Activated naive CD8-positive, alpha-beta T cell treated with anti-CD3 and anti-CD28 coated beads, Interleukin-2, amount 50 U/mL, for 24 hours (primary cell): ENCODE measurements around the gene ATP6V1G2.
"Not testable (repeated sequence)": the region's sequence is repeated elsewhere in the genome, so short reads cannot be mapped to it uniquely, and the experiment has no call there.

Source experiments
- ATAC-seq: fragments of 150-1000 bp; cut with Tn5 transposase; one replicate; pipeline ENCODE4 v1.10.0; 2021
- DNase-seq: peaks from one replicate; pipeline ENCODE4 v3.0.0; 2021
- H3K27ac Mint-ChIP-seq: one replicate; pipeline ENCODE4 v1.8.0; 2021; ENCODE audit warnings: mild to moderate bottlenecking, mixed read lengths
- H3K27me3 Mint-ChIP-seq: one replicate; pipeline ENCODE4 v1.8.0; 2021; ENCODE audit warnings: mixed read lengths
- H3K36me3 Mint-ChIP-seq: one replicate; pipeline ENCODE4 v1.8.0; 2021; ENCODE audit warnings: low read depth, mixed read lengths
- H3K4me1 Mint-ChIP-seq: one replicate; pipeline ENCODE4 v1.8.0; 2021; ENCODE audit warnings: mixed read lengths
- H3K4me3 Mint-ChIP-seq: one replicate; pipeline ENCODE4 v1.8.0; 2021; ENCODE audit warnings: mild to moderate bottlenecking, moderate library complexity, mixed read lengths
- H3K9me3 Mint-ChIP-seq: one replicate; pipeline ENCODE4 v1.8.0; 2021; ENCODE audit warnings: mixed read lengths

The ATP6V1G2 gene

DNA sequence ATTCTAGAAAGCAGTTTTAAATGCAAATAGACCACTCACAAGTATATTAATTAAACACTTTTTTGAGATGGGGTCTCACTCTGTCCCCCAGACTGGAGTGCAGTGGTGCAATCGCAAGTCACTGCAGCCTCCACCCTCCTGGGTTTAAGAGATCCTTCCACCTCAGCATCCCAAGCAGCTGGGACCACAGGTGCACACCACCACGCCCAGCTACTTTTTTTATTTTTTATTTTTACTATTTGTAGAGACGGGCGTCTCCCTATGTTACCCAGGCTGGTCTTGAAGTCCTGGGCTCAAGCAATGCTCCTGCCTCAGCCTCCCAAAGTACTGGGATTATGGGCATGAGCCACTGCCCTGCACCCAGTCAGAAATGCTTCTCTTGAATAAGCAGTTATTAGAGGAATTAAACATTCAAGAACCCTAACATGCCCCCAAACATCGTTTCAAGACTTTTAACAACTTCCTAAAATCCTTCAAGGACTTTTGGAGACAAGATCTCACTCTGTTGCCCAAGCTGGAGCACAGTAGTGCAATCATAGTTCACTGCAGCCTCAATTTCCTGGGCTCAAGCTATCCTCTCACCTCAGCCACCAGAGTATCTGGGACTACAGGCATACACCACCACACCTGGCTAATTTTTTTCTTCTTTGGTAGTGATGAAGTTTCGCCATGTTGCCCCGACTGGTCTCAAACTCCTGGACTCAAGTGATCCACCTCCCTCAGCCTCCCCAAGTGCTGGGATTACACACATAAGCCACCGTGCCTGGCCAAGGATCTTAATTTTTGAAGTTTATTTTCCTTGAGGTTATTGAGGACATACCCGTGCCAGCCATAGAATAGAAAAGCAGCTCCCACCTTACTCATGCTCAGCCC lies 14.4 kb downstream of the ATP6V1G2 start:
- peaks cover 25% of the 10 kb centered on the region for H3K4me1 Mint-ChIP-seq
- peaks cover 69% of the 10 kb centered on the region for H3K36me3 Mint-ChIP-seq
- H3K27me3 Mint-ChIP-seq = no peaks in the 10 kb centered on the region
- H3K4me3 Mint-ChIP-seq = no peak overlapping the region
- DNase-seq = no peak
- peak overlapping the region; percentile 29 for H3K27ac Mint-ChIP-seq
- ATAC-seq = no peak
- H3K9me3 Mint-ChIP-seq = no peaks in the 10 kb centered on the region

DNA sequence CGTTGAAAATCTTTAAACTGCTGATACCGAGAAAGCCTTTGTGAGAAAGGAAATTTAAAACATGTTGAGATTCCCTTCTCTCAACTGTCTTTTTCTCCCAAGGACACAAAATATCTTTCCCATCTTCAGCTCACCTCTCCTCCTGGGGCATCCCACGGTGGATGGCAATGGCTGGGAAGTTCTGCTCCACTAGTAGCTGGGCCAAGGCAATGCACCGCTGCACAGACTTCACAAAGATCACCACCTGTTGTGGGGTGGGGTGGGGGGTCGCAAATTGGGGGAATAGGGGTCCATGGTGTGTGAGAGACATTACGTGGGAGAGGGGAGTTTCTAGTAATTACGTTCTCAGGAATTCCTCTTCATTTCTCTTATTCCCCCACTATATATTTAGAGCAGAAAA lies 15.2 kb downstream of the ATP6V1G2 start:
- no peak for DNase-seq
- ATAC-seq = no peak
- Mint-ChIP-seq H3K36me3 (peaks cover 62% of the 10 kb centered on the region), H3K4me3 (no peak overlapping the region), H3K4me1 (peaks cover 19% of the 10 kb centered on the region), H3K9me3 (no peaks in the 10 kb centered on the region), H3K27me3 (no peaks in the 10 kb centered on the region), H3K27ac (no peak overlapping the region)

DNA sequence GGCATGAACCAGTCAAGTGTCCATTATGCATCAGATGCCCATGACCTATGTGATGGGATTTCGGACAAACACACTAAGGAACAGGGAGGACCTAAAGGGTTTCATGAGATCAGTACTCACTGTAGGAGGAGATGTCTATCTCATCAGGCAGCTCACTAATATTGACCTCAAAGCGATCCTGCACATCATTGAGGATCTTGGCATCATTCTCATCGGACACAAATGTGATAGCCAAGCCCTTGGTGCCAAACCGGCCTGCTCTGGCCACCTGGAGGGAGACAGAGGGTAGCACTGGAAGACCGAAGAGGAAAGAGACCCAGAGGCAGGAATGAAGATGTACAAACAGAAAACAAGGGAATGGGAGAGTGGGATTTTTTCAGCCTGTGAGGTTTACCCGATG lies 15.7 kb downstream of the ATP6V1G2 start:
- no peak for ATAC-seq
- no peaks in the 10 kb centered on the region for H3K27me3 Mint-ChIP-seq
- H3K9me3 Mint-ChIP-seq = no peaks in the 10 kb centered on the region
- no peak for DNase-seq
- H3K36me3 Mint-ChIP-seq = peaks cover 57% of the 10 kb centered on the region
- H3K27ac Mint-ChIP-seq = no peak overlapping the region
- H3K4me1 Mint-ChIP-seq = peaks cover 14% of the 10 kb centered on the region
- H3K4me3 Mint-ChIP-seq = no peak overlapping the region

DNA sequence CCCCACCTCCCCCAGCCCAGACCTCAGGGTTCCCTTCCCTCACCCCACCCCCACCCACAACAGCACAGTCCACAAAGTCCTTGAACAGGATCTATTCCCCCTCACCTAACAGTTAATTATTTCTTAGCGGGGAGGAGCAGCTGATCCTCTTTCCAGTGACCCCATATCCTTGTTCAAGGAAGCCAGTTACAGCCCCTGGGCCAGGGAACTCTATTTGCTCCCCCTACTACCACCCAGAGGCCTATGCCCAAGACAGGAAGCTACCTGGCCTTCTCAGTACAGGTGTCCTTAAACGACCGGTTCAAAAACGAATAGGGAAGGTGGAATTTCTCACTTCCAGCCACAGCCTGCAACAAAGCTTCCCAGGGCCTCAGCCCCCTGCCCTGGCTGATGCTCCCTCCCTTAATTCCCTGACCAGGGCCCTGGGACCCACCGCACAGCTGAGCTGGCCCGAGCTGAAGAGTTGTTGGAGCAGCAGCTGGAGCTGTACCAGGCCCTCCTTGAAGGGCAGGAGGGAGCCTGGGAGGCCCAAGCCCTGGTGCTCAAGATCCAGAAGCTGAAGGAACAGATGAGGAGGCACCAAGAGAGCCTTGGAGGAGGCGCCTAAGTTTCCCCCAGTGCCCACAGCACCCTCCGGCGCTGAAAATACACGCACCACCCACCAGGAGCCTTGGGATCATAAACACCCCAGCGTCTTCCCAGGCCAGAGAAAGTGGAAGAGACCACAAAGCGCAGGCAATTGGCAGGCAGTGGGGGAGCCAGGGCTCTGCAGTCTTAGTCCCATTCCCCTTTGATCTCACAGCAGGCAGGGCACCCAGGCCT lies 16.9 kb downstream of the ATP6V1G2 start:
- Mint-ChIP-seq H3K4me1 (peaks cover 9% of the 10 kb centered on the region), H3K27me3 (no peaks in the 10 kb centered on the region), H3K27ac (no peak overlapping the region), H3K4me3 (no peak overlapping the region), H3K9me3 (no peaks in the 10 kb centered on the region), H3K36me3 (peaks cover 46% of the 10 kb centered on the region)
- DNase-seq = no peak
- peak; percentile 26 for ATAC-seq

GRCh38 chr6:31528821-31529328 lies 17.5 kb downstream of the ATP6V1G2 start, which contains the start of gene MCCD1:
MCCD1 (plus strand) TSS chr6:31528962; CDS start chr6:31529015, 53 bp downstream.
- Mint-ChIP-seq H3K4me3 (no peak within 1 kb of the TSS), H3K36me3 (peaks cover 40% of the 10 kb centered on the region), H3K27me3 (no peaks in the 10 kb centered on the region), H3K9me3 (no peaks in the 10 kb centered on the region), H3K4me1 (peaks cover 9% of the 10 kb centered on the region), H3K27ac (peak within 1 kb of the TSS; percentile 46)
- DNase-seq = no peak
- peak; percentile 8 for ATAC-seq

- Mint-ChIP-seq H3K4me1 (peaks cover 8% of the 10 kb centered on the region), H3K27me3 (no peaks in the 10 kb centered on the region), H3K4me3 (no peak overlapping the region), H3K27ac (peak overlapping the region; percentile 46), H3K9me3 (no peaks in the 10 kb centered on the region), H3K36me3 (peaks cover 35% of the 10 kb centered on the region)
- DNase-seq (no peak), ATAC-seq (peak; percentile 6)
Observed at GRCh38 chr6:31528307-31528777, 18.1 kb downstream of the ATP6V1G2 start.

- no peak for ATAC-seq
- no peak overlapping the region for H3K27ac Mint-ChIP-seq
- no peaks in the 10 kb centered on the region for H3K27me3 Mint-ChIP-seq
Observed at GRCh38 chr6:31525932-31526591, 20.3 kb downstream of the ATP6V1G2 start.

GRCh38 chr6:31525553-31525931 lies 20.9 kb downstream of the ATP6V1G2 start:
- ATAC-seq (no peak), DNase-seq (no peak)
- Mint-ChIP-seq H3K36me3 (peaks cover 11% of the 10 kb centered on the region), H3K4me3 (no peak overlapping the region), H3K27me3 (no peaks in the 10 kb centered on the region), H3K9me3 (no peaks in the 10 kb centered on the region), H3K27ac (no peak overlapping the region), H3K4me1 (no peaks in the 10 kb centered on the region)

More at GRCh38 chr6:31525932-31526591, 20.3 kb downstream of the ATP6V1G2 start:
- no peak for DNase-seq
- Mint-ChIP-seq H3K9me3 (no peaks in the 10 kb centered on the region), H3K36me3 (peaks cover 17% of the 10 kb centered on the region), H3K4me3 (no peak overlapping the region), H3K4me1 (no peaks in the 10 kb centered on the region)

DNA sequence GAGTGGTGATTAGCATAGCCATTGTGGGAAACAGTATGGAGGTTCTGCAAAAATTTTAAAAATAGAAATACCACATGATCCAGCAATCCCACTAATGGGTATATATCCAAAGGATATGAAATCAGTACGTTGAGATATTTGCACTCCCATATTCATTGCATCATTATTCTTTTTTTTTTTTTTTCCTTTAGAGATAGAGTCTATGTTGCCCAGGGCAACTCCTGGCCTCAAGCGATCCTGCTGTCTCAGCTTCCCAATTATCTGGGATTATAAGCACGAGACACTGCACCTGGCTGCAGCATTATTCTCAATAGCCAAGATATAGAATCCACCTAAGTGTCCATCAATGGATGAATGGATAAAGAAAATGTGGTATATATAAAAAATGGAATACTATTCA lies 24.6 kb downstream of the ATP6V1G2 start:
- no peak overlapping the region for H3K27ac Mint-ChIP-seq
- no peaks in the 10 kb centered on the region for H3K9me3 Mint-ChIP-seq
- peaks cover 3% of the 10 kb centered on the region for H3K27me3 Mint-ChIP-seq
- H3K4me3 Mint-ChIP-seq = no peak overlapping the region
- H3K36me3 Mint-ChIP-seq = no peaks in the 10 kb centered on the region
- ATAC-seq (no peak), DNase-seq (no peak)
- no peaks in the 10 kb centered on the region for H3K4me1 Mint-ChIP-seq

- ATAC-seq (no peak), DNase-seq (no peak)
- H3K9me3 Mint-ChIP-seq = no peaks in the 10 kb centered on the region
- no peaks in the 10 kb centered on the region for H3K4me1 Mint-ChIP-seq
- no peak overlapping the region for H3K4me3 Mint-ChIP-seq
- peaks cover 7% of the 10 kb centered on the region for H3K36me3 Mint-ChIP-seq
- no peak overlapping the region for H3K27ac Mint-ChIP-seq
- H3K27me3 Mint-ChIP-seq = peaks cover 8% of the 10 kb centered on the region
Observed at GRCh38 chr6:31513456-31514165, 32.8 kb downstream of the ATP6V1G2 start.

GRCh38 chr6:31510007-31510406 lies 36.4 kb downstream of the ATP6V1G2 start:
- no peak overlapping the region for H3K4me3 Mint-ChIP-seq
- ATAC-seq = no peak
- H3K9me3 Mint-ChIP-seq = no peaks in the 10 kb centered on the region
- H3K36me3 Mint-ChIP-seq = peaks cover 26% of the 10 kb centered on the region
- peaks cover 2% of the 10 kb centered on the region for H3K4me1 Mint-ChIP-seq
- no peak overlapping the region for H3K27ac Mint-ChIP-seq
- DNase-seq = no peak
- no peaks in the 10 kb centered on the region for H3K27me3 Mint-ChIP-seq

- peaks cover 26% of the 10 kb centered on the region for H3K36me3 Mint-ChIP-seq
- not testable (repeated sequence) for H3K27me3 Mint-ChIP-seq, DNase-seq, H3K9me3 Mint-ChIP-seq, H3K27ac Mint-ChIP-seq, ATAC-seq, H3K4me1 Mint-ChIP-seq, H3K4me3 Mint-ChIP-seq
Observed at GRCh38 chr6:31509036-31509435, 37.4 kb downstream of the ATP6V1G2 start.

DNA sequence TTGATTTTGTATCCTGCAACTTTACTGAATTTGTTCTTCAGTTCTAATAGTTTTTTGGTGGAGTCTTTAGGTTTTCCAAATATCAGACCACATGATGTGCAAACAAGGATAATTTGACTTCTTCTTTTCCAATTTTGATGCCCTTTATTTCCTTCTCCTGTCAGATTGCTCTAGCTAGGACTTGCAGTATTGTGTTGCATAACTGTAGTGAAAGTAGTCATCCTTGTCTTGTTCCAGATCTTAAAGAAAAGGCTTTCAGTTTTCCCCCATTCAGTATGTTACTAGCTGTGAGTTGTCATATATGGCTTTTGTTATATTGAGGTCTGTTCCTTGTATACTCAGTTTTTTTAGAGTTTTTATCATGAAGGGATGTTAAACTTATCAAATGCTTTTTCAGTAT lies 43.8 kb downstream of the ATP6V1G2 start:
- no peak overlapping the region for H3K27ac Mint-ChIP-seq
- peaks cover 18% of the 10 kb centered on the region for H3K36me3 Mint-ChIP-seq
- H3K27me3 Mint-ChIP-seq = no peaks in the 10 kb centered on the region
- H3K4me1 Mint-ChIP-seq = peaks cover 46% of the 10 kb centered on the region
- H3K9me3 Mint-ChIP-seq = no peaks in the 10 kb centered on the region
- H3K4me3 Mint-ChIP-seq = no peak overlapping the region
- ATAC-seq = no peak
- no peak for DNase-seq

DNA sequence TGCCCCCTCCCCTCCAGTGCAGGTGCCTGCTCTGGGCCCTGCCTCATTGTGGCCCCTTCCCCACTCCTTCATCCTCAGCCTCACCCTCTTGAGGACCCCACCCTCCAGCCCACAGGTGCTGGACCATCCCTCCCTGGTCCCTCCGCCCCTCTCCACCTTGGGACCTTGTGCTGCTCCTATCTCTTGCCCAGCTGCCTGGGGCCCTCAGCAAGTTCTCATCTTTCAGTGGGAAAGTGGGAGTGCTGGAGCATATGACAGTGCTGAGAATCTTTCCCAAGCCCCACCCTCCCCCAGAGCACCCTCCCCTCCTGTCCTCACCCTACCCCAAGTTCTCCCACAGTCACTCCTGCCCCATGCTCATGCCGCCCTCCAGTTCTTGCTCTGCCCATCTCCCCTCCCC lies 46.8 kb downstream of the ATP6V1G2 start:
- ATAC-seq, H3K27me3 Mint-ChIP-seq, DNase-seq, H3K36me3 Mint-ChIP-seq, H3K27ac Mint-ChIP-seq, H3K9me3 Mint-ChIP-seq: not testable (repeated sequence)
- Mint-ChIP-seq H3K4me1 (peaks cover 66% of the 10 kb centered on the region), H3K4me3 (peak overlapping the region; percentile 84)
